Right kidney (tissue), 1 donor: ENCODE measurements around the gene ZNF853.

Experiments used
- DNase-seq: peaks from one replicate; pipeline ENCODE4 v3.0.0-alpha.2; 2016

The ZNF853 gene

DNA sequence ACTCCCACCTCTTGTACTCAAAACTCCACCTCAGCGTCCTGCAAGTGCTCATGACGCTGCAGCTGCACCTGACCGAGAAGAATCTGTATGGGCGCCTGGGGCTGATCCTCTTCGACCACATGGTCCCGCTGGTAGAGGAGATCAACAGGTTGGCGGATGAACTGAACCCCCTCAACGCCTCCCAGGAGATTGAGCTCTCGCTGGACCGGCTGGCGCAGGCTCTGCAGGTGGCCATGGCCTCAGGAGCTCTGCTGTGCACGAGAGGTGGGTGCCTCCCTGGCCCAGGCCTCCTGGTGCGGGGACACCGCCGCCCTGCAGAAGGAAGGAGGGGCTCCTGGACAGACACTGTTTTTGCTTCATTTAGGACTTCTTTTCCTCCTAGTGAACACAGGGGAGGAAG, 15.3 kb upstream of the ZNF853 start:
- no peak for DNase-seq

DNA sequence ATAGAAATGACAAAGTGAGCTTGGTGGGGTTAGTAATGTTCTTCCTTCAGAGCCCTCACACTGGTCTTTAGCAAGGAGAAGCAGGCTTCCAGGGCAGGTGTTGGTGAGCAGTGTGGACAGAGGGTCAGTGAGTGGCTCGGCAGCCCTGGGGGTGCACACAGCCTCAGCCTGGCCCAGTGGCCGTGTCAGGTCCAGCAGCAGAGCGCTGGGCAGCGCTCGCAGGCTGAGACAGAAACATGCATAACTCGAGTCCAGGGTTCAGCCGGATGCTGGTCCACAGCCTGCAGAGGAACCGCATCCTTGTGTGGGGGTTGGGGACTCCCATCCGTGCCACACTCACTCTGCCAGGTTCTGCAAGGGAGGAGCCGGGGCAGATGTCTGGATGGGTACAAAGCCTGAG, 11.0 kb upstream of the ZNF853 start:
- no peak for DNase-seq

DNA sequence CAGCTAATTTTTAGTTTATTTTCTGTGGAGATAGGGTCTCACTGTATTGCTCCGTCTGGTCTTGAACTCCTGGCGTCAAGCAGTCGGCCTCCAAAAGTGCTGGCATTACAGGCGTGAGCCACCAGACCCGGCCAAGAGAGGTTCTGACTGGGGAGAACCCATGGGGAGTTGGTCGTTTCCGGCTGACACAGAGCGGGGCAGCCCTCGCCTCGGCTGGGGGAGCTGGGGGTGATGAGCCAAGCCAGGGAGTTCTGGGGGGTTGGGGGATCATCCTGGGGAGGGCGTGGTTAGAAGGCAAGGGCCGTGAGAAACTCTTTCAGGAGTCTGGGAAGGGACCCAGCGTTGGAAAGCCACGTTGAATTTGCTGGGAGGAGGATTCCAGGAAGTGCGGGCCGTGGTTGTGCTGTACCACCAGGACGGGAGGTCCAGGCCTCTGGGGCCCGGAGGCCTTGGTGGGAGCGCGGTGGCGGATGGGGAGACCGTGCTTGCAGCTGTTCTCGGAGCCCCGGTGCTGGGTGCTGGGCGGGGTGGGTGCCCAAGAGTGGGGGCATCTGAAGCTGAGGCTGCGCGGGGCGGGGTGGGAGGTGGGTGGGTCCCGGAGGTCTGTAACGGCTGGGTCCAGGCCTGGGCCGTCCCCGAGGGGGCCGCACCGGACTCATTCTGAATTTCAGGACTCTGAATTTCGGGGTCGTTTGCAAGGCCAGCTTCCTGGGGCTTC, 8.4 kb upstream of the ZNF853 start:
- no peak for DNase-seq

DNA sequence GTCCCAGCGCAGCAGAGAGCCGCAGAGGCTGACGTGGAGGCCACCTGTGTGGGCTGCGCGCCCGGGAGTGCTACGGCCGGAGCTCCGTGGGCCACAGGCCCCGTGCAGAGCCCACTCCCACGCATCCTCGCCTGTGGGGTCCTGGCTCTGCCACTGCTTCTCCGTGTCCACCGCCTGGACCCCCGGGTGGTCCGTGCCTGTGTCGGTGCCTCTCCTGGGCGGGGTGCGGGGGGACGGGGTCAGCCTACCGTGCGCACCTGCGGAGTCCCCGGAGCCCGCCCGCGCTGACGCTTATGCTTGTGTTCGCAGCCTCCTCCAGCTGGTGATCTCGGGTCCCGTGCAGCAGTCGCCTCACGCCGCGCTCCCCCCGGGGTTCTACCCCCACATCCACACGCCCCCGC, 7.8 kb upstream of the ZNF853 start:
- DNase-seq: no peak

DNA sequence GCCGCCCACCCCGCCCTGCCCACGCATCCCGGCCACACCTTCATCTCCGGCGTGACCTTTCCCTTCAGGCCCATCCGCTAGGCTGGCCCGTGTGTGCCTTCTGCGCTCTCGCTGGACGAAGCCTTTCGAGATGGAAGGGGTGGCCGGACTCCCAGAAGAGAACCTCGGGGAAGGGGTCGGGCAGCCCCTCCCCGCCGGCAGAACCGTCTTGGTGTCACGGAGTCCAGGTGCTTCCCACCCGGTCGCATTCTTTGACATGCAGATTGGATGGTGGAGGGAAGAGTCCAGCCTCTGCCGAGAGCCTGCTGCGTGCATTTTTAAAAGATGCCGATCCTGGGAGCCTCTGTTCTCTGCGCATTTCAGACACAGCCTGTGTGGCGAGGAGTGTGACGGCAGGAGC, 7.3 kb upstream of the ZNF853 start:
- no peak for DNase-seq

DNA sequence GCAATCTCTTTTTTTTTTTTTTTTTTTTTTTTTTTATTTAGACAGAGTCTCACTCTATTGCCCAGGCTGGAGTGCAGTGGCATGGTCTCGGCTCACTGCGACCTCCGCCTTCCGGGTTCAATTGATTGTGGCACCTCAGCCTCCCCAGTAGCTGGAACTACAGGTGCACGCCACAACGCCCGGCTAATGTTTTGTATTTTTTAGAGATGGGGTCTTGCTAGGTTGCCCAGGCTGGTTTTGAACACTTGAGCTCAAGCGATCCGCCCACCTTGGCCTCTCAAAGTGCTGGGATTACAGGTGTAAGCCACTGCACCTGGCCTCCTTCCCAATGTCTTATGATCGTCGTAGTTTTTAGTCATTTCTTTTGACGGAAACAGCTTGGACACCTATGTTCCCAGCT, 6.6 kb upstream of the ZNF853 start:
- DNase-seq: no peak

DNA sequence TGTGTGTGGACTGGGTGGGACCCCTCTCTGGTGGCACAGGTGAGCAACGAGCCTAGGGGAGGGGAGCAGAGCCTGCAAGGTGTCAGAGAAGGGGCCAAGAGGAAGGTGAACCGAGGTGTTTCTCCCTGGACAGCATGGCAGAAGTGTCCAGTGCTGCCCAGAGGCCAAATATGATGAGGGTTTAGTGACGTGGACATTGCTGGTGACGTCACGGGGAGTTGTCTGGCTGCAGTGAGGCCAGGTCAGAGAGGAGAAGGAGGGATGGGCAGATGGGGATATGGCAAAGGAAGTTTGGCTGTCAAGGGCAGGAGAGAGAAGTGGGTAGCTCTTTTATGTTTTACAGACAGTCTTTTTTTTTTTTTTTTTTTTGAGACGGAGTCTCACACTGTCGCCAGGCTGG, 2.6 kb upstream of the ZNF853 start:
- DNase-seq: no peak

DNA sequence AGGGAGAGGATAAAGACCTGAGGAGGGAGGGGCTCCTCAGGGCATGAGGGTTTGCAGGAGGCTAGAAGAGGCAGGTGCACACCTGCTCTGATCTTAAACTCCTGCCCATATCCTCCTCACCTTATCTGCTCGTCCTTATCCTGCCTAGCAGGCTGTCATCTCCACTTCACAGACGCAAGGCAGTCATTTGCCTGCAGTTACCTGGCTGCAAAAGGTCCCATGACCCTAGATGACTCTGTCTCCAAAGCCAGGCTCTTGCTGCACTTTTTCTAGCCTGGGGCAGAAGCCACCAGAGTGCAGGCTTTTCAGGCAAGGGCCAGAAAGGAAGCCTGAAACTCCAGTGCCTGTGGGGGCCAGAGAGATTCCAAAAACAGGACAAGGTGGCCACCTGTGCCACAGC, 1.7 kb upstream of the ZNF853 start:
- DNase-seq: no peak

DNA sequence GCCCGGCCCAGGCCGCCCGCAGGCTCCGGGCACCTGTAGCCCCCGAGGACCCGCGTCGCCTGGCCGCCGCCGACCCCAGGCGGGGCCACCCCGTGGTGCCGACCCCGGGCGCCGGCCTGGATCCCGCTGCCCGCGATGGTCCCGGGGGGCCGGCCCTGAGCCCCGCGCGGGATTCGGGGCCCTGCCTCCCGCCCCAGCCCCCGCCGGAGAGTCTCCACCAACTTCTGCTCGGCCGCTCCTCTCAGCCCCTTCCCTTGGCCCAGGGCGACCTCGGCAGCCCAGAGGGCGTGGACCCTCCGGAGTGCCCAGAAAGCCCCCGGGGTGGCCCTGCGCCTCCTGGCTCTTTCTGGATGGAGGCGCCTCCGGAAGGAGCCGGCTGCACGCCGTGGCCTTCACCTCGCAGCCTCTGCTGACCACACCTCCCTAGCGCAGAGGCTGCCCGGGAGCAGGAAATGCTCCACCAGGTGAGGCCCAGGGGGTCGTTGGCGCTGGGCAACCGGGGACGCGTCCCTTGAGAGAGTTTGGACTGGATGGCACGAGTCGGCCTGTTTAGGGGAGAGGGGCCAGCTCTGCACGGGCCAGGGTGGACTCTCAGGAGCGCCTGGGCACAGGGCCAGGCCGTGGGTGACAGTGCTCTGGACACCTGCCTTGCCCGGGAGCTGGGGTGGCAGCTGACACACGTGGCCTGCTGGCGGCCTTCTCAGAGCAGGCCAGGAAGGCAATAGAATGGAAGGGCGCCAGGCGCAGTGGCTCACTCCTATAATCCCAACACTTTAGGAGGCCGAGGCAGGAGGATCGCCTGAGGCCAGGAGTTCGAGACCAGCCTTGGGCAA, 529 bp downstream of the ZNF853 start:
- DNase-seq: peak; percentile 70

DNA sequence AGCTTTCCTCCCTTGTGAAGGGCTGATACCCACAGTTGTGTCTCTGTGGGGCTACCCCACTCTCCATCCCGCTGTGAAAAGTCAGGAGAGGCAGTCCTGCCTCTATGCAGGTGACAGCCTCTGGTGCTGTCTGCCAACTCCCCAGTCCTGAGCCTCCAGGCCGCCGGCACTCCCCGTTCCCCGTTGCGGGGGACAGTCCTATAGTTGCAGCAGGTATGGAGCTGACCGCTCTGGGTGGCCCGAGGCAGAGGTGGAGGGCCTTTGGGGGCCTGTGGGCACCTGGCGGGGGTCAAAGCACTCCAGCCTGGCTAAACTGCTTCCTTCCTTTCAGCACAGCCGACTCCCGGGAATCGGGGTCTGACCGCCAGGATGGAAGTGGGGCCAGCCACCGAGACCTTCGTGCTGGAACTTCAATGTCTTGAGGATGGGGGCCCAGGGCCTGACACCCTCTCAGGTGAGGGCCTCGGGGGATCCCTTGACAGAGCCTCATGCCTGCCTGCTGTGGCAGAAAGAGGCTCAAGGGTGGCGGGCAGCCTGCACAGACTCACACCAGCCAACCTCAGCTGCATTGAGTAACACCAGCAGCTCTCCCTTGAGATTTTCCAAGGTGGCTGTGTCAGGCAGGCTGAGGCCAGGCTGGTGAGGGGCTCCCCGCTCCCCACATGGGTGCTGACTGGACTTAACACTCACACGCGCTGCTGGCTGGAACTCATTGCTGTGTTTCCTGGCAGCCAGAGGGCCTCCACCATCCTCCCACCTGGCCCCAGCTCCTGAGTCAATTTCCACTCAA, 1.6 kb downstream of the ZNF853 start:
- no peak for DNase-seq

DNA sequence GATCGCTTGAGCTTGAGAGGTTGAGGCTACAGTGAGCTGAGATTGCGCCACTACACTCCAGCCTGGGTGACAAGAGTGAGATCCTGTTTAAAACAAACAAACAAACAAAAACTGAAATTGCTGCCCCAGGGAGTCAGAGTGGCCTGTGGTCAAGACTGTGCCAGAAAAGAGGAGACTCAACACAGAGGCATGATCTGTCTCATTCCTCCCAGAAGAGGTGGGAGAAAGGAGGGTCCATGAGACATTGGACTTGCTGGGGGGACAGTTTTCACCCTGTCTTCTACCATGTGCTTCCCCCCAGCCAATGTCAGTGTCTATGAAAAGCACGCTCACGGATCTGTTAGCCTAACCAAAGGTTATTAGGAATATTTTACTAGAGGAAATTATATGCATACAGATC, 3.2 kb downstream of the ZNF853 start:
- DNase-seq: no peak

DNA sequence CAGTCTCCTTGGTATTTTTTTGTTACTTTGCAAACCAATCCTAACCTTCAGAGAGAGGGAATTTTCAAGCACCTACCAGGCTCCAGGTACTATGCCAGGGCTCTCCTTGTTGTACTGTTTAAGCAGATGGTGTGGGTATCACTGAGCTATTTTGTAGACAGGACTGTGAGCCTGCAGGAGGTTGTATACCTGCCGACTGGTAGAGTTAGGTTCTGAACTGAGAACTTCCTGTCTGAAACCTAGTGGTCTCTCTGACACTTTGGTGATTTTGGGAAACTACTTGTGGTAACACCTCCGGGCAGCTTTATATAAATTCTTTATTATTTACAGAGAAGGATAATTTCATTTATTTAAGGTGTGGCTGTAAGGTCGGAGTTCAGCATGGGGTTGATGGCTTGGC, 4.6 kb downstream of the ZNF853 start:
- DNase-seq: no peak

DNA sequence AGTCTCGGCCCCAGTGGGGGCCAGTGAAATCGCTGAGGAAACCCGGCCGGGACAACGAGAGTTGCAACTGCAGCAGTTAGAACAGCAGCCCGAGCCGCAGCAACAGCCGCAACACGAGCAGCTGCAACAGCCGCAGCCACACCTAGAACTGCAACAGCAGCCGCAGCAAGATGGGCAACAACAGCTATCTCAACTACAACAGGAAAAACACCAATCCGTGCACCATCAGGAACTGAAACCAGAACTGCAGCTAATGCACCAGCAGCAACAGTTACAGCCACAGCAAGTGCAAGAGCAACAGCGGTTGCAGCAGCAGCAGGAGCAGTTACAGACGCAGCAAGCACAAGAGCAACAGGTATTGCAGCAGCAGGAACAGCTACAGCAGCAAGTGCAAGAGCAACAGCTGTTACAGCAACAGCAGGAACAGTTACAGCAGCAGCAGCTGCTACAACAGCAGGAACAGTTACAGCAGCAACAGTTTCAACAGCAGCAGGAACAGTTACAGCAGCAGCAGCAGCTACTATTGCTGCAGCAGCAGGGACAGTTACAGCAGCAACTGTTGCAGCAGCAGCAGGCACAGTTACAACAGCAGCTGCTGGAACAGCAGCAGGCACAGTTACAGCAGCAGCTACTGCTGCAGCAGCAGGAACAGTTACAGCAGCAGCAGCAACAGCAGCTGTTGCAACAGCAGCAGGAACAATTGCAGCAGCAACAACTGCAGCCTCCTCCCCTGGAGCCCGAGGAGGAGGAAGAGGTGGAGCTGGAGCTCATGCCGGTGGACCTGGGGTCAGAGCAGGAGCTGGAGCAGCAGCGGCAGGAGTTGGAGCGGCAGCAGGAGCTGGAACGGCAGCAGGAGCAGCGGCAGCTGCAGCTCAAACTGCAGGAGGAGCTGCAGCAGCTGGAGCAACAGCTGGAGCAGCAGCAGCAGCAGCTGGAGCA, 6.1 kb downstream of the ZNF853 start:
- DNase-seq: no peak

DNA sequence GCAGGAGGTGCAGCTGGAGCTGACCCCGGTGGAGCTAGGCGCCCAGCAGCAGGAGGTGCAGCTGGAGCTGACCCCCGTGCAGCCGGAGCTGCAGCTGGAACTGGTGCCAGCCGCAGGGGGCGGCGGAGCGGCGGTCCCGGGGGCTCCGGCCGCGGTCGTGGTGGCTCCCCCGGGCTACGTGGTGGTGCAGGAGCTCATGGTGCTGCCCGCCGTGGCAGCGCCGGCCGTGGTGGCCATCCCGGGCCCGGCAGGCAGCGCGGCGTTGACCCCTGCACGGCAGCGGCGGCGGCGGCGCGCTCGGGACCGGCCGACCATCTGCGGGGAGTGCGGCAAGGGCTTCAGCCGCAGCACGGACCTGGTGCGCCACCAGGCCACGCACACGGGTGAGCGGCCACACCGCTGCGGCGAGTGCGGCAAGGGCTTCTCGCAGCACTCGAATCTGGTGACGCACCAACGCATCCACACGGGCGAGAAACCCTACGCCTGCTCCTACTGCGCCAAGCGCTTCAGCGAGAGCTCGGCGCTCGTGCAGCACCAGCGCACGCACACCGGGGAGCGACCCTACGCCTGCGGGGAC, 6.8 kb downstream of the ZNF853 start:
- DNase-seq: no peak

DNA sequence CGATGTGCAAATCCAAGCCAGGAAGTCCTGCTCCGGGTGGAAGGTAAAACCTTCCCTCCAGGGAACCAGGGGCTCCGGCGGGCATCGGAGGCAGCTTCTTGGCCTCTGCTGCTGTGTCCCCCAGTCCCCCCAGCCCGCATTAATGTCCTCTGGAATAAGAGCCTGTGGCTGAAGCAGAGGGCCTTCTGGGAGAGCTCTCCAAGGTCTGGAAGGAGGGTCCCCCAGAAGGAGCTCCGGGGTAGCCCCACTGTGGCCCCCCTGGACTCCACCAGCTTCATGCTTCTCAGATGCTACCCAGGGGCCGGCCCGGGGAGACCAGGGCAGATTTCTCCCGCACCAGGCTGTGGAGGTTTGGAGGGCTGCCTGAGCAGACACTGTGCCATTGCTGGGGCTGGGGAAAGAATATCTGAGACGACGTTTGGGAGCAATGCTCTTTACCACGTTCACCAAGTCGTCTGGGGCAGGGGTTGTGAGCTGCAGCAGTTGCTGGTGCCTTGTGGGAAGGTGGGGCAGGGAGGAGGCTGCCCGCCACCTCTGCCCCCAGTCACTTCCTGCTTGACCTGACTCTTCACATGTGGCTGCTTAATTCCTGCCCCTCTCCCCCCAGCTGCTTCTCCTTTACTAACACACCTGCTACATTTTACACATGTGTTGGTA, 8.3 kb downstream of the ZNF853 start:
- no peak for DNase-seq

DNA sequence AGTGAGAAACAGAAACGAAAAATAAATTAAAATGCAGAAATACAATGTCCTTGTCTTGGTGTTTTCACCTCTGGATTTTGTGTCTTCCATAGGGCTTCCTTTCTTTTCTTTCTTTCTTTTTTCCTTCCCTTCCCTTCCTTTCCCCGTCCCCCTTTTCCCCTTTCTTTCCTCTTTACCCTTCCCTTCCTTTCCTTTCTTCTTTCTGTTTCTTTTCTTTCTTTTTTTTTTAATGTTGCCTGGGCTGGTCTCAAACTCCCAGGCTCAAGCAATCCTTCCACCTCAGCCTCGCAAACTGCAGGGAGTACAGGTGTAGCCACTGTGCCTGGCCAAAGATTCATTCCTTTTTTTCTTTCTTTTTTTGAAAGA, 8.8 kb downstream of the ZNF853 start:
- DNase-seq: no peak

DNA sequence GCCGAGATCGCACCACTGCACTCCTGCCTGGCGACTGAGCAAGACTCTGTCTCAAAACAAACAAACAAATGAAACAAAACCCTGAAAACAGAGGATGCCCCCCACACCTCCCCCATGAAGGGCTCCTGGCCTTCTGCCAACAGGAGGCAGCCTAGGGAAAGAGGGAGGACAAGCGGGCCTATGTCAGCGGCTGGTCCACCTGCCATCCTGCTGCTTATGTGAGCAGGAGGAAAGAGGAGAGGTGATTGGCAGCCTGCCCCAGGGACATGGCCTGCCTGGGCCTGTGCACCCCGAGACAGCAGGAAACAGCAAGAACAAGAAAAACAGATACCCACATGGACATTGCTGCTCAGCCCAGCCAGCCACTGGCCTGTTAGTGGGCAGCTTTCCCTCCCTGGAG, 12.6 kb downstream of the ZNF853 start:
- no peak for DNase-seq

DNA sequence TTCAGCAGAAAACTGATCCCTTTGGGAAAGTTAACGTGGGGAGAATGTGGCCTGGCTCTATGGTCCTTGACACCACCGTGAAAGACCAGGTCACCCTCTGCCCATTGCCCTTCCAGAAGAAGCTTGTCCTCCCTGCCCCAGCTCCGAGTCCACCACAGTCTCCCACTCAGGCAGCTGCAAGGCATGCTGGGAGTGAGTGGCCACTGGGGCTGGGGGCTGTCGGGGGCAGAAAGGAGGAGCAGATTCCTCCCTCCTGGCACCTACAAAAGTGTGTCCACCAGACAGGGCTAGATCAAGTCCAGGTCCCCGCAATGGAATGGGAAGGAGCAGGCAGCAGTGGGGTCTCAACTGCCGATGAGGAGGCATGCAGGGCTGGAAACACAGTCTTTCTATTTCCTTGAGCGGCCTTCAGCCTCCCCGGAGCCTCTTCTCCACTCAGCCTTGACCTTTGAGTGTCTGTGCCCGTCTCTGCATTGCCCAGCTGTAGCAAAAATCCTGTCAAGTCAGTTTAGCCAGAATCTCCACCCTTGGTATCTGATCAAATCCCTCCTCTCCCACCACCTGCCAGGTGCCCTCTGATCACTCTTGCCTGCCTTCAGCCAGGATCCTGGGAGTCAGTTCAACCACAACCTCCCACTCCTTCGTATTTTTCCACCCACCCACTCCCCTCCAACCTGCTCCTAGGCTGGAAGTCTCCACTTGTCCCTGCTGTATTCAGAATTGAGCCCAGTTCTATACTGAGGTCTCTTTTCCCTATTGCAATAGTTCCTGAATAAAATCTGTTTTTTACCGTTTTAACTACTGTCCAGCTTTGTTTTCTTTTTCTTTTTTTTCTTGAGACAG, 14.8 kb downstream of the ZNF853 start:
- DNase-seq: no peak

DNA sequence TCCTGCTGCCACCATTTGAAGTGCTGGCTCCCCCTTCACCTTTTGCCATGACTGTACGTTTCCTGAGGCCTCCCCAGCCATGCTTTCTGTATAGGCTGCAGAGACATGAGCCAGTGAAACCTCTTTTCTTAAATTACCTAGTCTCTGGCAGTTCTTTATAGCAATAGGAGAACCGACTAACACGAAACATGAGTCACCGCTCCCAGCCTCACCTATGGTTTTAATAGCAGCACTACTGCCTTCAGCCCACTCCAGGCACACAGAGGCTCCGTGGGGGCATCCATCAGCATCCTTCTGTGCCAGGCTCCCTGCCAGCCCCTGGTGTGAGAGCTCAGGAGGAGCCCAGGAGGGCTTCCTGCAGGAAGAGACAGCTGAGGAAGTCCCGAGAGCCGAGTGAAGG, 16.2 kb downstream of the ZNF853 start:
- DNase-seq: no peak

DNA sequence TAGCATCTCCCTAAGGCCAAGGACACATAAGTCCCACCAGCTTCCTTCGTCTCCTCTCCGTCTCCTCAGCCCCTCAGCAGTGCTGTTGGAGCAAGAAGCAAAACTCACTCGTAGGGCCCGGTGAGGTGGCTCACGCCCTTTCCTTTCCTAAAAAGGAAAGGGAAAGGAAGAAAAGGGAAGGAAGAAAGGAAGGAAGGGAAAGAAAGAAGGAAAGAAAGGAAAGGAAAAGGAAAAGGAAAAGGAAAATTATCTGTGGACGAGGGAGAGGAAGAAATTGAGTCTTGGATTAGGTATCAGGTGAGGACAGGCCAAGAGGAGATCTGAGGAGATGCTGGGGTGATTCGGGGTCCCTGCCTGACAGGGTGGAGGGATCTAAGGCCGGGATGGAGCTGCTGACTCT, 18.6 kb downstream of the ZNF853 start:
- DNase-seq: no peak
